Inferior parietal cortex (tissue), 1 donor: Measurements from ENCODE around the gene RBMS1.
"Not testable (repeated sequence)": the region's sequence is repeated elsewhere in the genome, so short reads cannot be mapped to it uniquely, and the experiment has no call there.

ENCODE experiments used
- DNase-seq: peaks from one replicate; pipeline ENCODE4 v3.0.0-alpha.2; 2016; ENCODE audit errors: extremely low spot score

RBMS1 gene

DNA sequence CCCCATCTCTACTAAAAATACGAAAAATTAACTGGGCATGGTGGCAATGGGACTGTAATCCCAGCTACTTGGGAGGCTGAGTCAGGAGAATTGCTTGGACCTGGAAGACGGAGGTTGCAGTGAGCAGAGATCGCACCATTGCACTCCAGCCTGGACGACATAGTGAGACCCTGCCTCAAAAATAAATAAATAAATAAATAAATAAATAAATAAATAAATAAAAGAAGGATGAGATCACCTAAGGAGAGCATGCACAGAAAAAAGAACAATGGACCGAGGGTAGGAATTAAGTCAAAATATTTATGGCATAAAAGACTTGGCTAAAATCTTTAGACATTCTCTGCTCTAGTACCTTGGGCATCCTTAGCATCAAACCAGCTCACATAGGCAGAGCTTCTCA, 8.9 kb upstream of the RBMS1 start:
- DNase-seq = no peak

- DNase-seq = no peak
Measured at GRCh38 chr2:160501370-160501769, 7.8 kb upstream of the RBMS1 start.

- DNase-seq = no peak
Measured at GRCh38 chr2:160499865-160500264, 6.3 kb upstream of the RBMS1 start.

DNA sequence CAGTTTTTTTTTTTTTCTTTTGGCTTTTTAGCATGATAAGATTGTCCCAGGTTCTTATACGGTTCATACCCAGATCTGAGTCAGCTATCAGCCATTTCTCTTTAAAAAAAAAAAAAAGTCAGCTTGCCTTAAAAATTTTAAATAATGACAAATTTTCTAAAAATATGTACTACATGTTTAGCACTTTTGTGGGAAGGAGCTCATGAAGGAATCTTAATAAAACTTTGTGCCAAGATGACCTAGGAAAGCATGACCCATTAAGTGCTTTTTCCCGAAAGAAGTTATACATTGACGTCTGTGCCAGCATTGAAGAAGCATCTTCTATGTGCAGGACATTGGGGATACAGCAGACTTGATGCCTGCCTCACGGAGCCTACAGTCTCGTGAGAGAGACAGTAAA, 4.5 kb upstream of the RBMS1 start:
- DNase-seq = no peak

DNA sequence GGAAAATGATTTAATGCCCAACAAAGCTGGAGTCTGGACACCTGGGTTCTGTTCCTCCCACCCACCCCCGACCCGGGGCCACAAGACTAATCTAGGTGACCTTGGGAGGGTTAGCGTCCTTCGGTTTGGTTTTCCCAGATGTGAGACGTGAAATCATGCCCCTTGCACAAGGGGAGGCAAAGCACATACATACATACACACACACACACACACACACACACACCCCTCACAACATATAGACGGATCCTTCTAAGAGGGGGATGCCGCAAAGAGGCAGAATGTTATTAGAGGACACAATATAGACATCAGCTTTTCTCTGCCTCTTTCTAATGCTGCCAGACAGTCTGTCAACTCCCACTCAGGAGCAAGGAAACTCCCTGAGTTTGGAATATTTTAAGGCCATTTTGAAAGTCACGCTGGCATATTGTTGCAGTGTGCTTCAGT, 616 bp upstream of the RBMS1 start:
- DNase-seq = no peak

GRCh38 chr2:160492401-160493226, 993 bp downstream of the RBMS1 start:
- DNase-seq = no peak

GRCh38 chr2:160491911-160492371, 1.7 kb downstream of the RBMS1 start:
- no peak for DNase-seq

- DNase-seq = no peak
Measured at GRCh38 chr2:160490733-160491685, 2.6 kb downstream of the RBMS1 start.

DNA sequence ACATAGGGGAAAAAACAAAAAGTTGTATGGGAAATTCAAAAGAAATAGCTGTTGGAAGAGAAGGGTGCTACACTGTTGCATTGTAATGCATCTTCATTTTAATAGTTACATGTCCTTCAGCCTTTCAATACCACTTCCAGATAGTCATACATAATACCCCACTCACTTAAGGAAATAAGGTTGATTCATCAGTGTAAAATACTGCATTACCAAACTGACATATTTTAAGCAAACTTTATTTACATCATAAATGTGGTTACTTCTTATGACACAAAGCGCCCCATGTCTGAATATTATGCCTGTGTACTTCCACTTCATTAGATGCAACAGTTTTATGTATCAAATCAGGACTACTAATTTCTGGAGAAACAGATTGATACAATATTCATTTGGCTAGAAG, 4.5 kb downstream of the RBMS1 start:
- DNase-seq = no peak

- DNase-seq = not testable (repeated sequence)
Measured at GRCh38 chr2:160488289-160488688, 5.3 kb downstream of the RBMS1 start.

GRCh38 chr2:160486341-160486740, 7.3 kb downstream of the RBMS1 start:
- no peak for DNase-seq

DNA sequence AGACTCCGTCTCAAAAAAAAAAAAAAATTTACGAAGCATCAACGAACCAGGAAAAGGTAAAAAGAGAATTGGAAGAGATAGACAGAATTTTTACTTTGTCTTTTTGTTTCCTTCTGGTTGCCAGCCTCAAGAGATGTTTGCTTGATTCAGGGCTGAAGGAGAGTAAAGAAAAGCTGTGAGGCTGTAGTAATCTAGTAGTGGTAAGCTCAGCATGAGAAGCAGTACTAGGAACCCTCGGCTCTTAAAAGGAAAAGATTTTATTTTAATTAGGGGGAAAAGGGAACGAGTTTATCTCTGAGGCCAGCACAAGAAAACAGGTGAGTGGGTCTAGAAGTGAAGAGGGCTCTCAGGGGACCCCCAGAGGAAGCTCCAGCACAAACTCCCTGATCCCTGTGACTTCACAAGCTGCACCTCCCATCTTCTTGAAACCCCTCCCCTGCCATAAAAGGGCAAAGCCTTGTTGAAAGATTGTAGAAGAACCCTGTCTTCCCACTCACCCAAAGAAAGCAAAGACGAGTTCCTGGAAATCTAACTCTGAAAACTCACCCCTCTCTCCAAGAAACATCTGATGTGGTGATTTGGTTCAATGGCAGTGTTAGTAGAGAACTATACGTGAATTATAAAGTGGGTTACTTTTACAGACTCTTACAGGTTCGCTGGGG, 8.6 kb downstream of the RBMS1 start:
- DNase-seq = no peak

DNA sequence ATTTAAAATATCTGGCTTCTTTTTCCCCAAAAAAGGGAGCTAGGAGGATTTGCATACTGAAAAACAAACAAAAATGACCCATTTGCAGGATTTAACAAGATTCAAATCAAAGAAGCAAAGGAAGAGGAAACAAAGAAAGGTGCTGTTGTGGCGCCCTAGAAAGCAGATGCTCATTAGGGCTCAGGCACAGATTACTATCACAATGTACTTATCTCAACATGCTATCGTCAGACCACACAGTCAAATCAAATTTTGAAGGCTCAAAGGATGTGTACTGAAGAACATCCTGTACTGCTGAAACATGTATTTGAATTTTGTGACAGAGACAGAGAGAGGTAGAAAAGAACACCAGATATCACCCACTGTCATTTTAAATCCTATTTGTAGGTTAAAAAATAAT, 10.9 kb downstream of the RBMS1 start:
- no peak for DNase-seq

- no peak for DNase-seq
Measured at GRCh38 chr2:160479269-160479668, 14.3 kb downstream of the RBMS1 start.

DNA sequence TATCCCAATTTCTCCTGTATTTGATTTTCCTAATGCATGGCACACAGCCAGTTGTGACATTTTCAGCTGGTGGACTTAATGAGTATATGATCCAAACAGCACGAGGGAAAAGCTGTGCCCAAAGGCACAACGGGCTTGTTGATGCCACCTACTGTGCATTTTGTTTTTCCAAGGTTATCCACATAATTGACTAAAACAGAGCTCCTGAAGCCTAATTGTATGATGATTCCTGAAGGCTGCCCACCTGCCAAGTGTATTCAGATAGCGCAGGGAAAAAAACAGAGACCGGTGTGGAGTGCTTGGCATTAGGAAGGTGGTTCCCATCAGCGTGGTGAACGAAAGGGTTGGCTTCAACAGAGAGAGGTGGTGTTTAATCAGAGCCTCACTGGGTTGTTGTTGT, 14.9 kb downstream of the RBMS1 start:
- no peak for DNase-seq

GRCh38 chr2:160477032-160477431, 16.6 kb downstream of the RBMS1 start:
- no peak for DNase-seq

- DNase-seq = no peak
Measured at GRCh38 chr2:160474891-160475787, 18.5 kb downstream of the RBMS1 start.

DNA sequence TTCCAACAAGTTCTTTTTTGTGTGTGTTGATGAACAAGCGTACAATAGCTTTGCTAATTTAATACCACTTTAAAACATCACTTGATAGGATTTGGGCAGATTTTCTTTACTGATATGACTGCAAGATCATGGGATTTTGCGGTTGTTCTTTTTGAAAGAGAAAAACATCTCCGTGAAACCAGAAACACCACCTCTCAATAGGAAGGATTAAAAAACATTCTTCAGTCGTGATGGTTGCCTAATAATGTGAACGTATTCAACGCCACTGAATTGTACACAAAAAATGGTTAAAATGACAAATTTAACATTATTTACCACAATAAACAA, 19.3 kb downstream of the RBMS1 start:
- no peak for DNase-seq

DNA sequence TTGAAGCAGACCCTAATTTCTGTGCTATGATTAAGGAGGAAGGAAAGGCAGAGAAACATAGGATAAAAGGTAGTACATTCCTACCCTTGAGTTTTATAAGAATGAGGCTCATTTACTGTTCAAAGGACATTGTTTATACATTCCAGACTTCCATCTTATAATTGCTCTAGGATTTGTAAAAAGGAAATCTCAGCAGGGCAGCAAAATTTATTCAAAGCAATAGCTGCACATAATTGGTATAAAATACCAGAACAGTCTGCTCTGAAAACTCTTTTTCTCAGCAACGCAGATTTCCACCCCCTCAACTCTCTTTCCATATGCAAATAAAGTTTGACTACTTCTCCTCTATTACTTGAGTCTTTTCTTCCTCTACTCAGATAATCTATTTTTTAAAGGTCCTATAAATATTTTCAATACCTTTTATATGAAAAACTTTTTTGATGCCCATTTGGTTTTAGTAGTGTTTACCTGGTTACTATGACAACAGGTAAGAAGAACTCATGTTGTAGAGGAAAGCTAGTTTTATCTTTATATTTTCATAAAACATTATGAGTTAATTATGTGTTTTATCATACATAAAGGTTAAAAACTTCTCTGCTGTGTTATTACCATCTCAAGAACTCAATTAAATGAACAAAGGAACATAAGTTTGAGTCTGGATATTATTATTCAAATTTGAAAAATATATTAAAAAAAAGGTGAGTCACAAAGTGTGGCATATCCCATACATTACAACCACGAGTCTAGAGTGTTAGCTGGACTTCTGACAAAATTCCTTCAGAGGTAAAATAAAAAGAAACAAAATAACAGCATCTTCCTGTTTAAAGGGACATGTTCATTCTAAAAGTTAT, 19.9 kb downstream of the RBMS1 start:
- DNase-seq = no peak

- DNase-seq = no peak
Measured at GRCh38 chr2:160472839-160473251, 20.8 kb downstream of the RBMS1 start.
